Body of pancreas (tissue), 4 donors: ENCODE measurements around the gene ADGRL3.

ENCODE experiments used
- CTCF ChIP-seq, 7 experiments: fragments of 450-650 bp in 4 of 7; fragments of 200-600 bp in 3 of 7; sonication (generic) in 3 of 7; IDR thresholded peaks; one replicate each; pipeline ENCODE4 v1.5.1; 2016 to 2019; ENCODE audit warnings: antibody characterized with exemption in 7 of 7
- POLR2A ChIP-seq, 3 donors: fragments of 450-650 bp; IDR thresholded peaks; one replicate each; pipeline ENCODE4 v1.6.1; 2016; ENCODE audit warnings: antibody characterized with exemption in 3 of 3, mild to moderate bottlenecking in 2 of 3

- TF ChIP-seq CTCF (IDR thresholded peaks at IDR 0.05) (no peak), POLR2A (IDR thresholded peaks at IDR 0.05) (no peak)
Observed at GRCh38 chr4:61995717-61996340, 795.7 kb downstream of the ADGRL3 start.
